SH-SY5Y (cell line): ENCODE results near the gene ALDH7A1.

Source experiments
- GATA2 ChIP-seq: IDR thresholded peaks from 2 replicates; pipeline ENCODE4 v1.6.1; 2011; ENCODE audit warnings: mild to moderate bottlenecking, low read depth, low read length
- GATA3 ChIP-seq: IDR thresholded peaks from 2 replicates; pipeline ENCODE4 v1.6.1; 2011; ENCODE audit warnings: low read depth, mild to moderate bottlenecking, low read length, moderate library complexity

DNA sequence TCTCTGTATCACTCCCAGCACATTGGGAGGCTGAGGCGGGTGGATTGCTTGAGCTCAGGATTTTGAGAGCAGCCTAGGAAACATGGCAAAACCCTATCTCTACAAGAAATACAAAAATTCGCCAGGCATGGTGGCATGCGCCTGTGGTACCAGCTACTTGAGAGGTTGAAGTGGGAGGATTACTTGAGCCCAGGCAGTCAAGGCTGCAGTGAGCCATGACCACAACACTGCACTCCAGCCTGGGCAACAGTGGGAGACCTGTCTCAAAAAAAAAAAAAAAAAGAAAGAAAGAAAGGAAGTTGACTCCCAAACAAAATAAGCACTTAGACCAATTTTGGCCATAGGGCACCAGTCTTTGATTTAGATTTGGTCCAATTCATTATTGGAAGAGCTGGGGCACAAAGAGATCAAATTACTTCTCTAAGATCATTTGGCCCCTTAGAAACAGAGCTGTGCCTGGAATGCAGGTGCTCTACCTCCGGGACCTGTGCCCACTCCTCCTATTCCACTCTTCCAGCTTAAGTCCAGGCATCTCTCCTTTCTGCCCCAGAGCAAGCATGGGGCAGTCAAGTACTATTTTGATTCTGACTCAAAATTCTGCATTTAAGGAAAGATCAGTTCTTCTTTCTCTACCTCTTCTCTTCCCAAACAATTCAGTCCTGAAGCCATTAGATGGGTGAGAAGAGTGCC is 59.0 kb downstream of the ALDH7A1 start:
- TF ChIP-seq GATA3 = no peak
- TF ChIP-seq GATA2 = no peak
